GM23248 (cell line): ENCODE measurements around the gene REG4. TPM values are rescaled to one million over a fixed set of nuclear protein-coding genes. Genes with fewer than 3 reads are reported as not detected.

ENCODE experiments used
- DNase-seq: peaks from one replicate; pipeline ENCODE4 v3.0.0-alpha.2; 2015
- H2AFZ ChIP-seq: fragments of 200-600 bp; sonication (generic); 2 replicates; pipeline ENCODE4 v1.6.1; 2016; ENCODE audit warnings: antibody characterized with exemption
- H3F3A ChIP-seq: fragments of 200-600 bp; sonication (generic); 2 replicates; pipeline ENCODE4 v1.6.1; 2016; ENCODE audit warnings: mild to moderate bottlenecking, antibody characterized with exemption, mixed run types; ENCODE audit not compliant: insufficient read depth
- H3K27ac ChIP-seq: fragments of 200-600 bp; sonication (generic); 2 replicates; pipeline ENCODE4 v1.5.1; 2016; ENCODE audit warnings: mild to moderate bottlenecking
- H3K27me3 ChIP-seq: fragments of 200-600 bp; sonication (generic); replicated peaks from 2 replicates; pipeline ENCODE4 v1.6.1; 2016; ENCODE audit warnings: mild to moderate bottlenecking; ENCODE audit not compliant: insufficient read depth
- H3K36me3 ChIP-seq: fragments of 200-600 bp; sonication (generic); 2 replicates; pipeline ENCODE4 v1.6.1; 2016; ENCODE audit warnings: low read depth, mild to moderate bottlenecking
- H3K4me1 ChIP-seq: fragments of 200-600 bp; sonication (generic); 2 replicates; pipeline ENCODE4 v1.6.1; 2016; ENCODE audit warnings: mild to moderate bottlenecking; ENCODE audit not compliant: insufficient read depth
- H3K4me2 ChIP-seq: fragments of 200-600 bp; sonication (generic); one replicate; pipeline ENCODE4 v1.6.1; 2016; ENCODE audit warnings: mild to moderate bottlenecking; ENCODE audit not compliant: unreplicated experiment
- H3K4me3 ChIP-seq: fragments of 200-600 bp; sonication (generic); 2 replicates; pipeline ENCODE4 v1.5.1; 2016; ENCODE audit warnings: mild to moderate bottlenecking
- H3K79me2 ChIP-seq: fragments of 200-600 bp; sonication (generic); 2 replicates; pipeline ENCODE4 v1.6.1; 2016; ENCODE audit warnings: mild to moderate bottlenecking; ENCODE audit not compliant: insufficient read depth
- H3K9ac ChIP-seq: fragments of 200-600 bp; sonication (generic); 2 replicates; pipeline ENCODE4 v1.6.1; 2016; ENCODE audit warnings: mild to moderate bottlenecking
- H3K9me2 ChIP-seq: fragments of 200-600 bp; sonication (generic); 2 replicates; pipeline ENCODE4 v1.6.1; 2016; ENCODE audit warnings: mixed run types, mild to moderate bottlenecking, moderate library complexity; ENCODE audit not compliant: insufficient read depth
- H3K9me3 ChIP-seq: fragments of 200-600 bp; sonication (generic); one replicate; pipeline ENCODE4 v1.6.1; 2017; ENCODE audit warnings: low read depth
- H4K20me1 ChIP-seq: fragments of 200-600 bp; sonication (generic); 2 replicates; pipeline ENCODE4 v1.6.0; 2016; ENCODE audit not compliant: insufficient read depth
- EZH2 ChIP-seq: fragments of 200-600 bp; sonication (generic); IDR thresholded peaks from 2 replicates; pipeline ENCODE4 v1.6.1; 2018; ENCODE audit warnings: antibody characterized with exemption, mild to moderate bottlenecking; ENCODE audit not compliant: insufficient read depth, poor library complexity, severe bottlenecking
- EZH2phosphoT487 ChIP-seq: fragments of 200-600 bp; sonication (generic); IDR thresholded peaks from 2 replicates; pipeline ENCODE4 v1.6.1; 2018; ENCODE audit warnings: antibody characterized with exemption, moderate library complexity, mild to moderate bottlenecking, low read depth; ENCODE audit not compliant: insufficient read depth
- WGBS, 2 experiments: methylation state at CpG; one replicate each; pipeline ENCODE4 v1.1.6; 2015 to 2017; ENCODE audit warnings: low lambda C conversion rate in 2 of 2, low coverage in 1 of 2; ENCODE audit errors: missing lambda C conversion rate in 2 of 2; 5-methylcytosine and 5-hydroxymethylcytosine counted together
- in situ Hi-C: fragments of 300-500 bp; cut with MboI; formaldehyde crosslinking; loops from 2 replicates; pipeline ENCODE4 v1.15.0; 2020
- polyA plus RNA-seq: library from polyadenylated mRNA; unstranded; fragments of >200 nt; fragmentation: Nextera tagmentation; extraction: Ambion mirVana; gene quantifications from 2 replicates; pipeline ENCODE4 v1.2.1, GENCODE V29; 2016
- total RNA-seq: library from RNA; depleted of rRNA; stranded (reverse); fragments of >200 nt; shearing (Covaris generic); gene quantifications from 2 replicates; pipeline ENCODE4 v1.2.3, GENCODE V29; 2014

Gene REG4
- total and polyA plus RNA-seq, 2 experiments from 2014 or later, result not detected

- H3K4me3 ChIP-seq, result no peak overlapping the region
- H3F3A ChIP-seq, result no peaks in the 10 kb centered on the region
- H3K9ac ChIP-seq, result no peak overlapping the region
- H3K27ac ChIP-seq, result no peak overlapping the region
- WGBS, 2 experiments, result 91 to 94% methylated on average over 4 of the region's 4 CpGs
- H3K27me3 ChIP-seq, result no peaks in the 10 kb centered on the region
- TF ChIP-seq EZH2, result no peak
- TF ChIP-seq EZH2phosphoT487, result no peak
- no peaks in the 10 kb centered on the region for H3K9me2 ChIP-seq
- H3K9me3 ChIP-seq, result no peaks in the 10 kb centered on the region
- H3K79me2 ChIP-seq, result no peaks in the 10 kb centered on the region
- in situ Hi-C loops, result no loop called here
- no peaks in the 10 kb centered on the region for H3K4me1 ChIP-seq
- no peak overlapping the region for H2AFZ ChIP-seq
- DNase-seq, result no peak
- no peaks in the 10 kb centered on the region for H4K20me1 ChIP-seq
- H3K36me3 ChIP-seq, result no peaks in the 10 kb centered on the region
- no peak overlapping the region for H3K4me2 ChIP-seq
Observed at GRCh38 chr1:119799003-119799402, 12.3 kb downstream of the REG4 start.

- Histone ChIP-seq H3K36me3 (no peaks in the 10 kb centered on the region), H3K4me2 (no peak overlapping the region), H3K79me2 (no peaks in the 10 kb centered on the region), H3F3A (no peaks in the 10 kb centered on the region), H3K9me3 (no peaks in the 10 kb centered on the region), H3K4me3 (no peak overlapping the region), H3K27me3 (no peaks in the 10 kb centered on the region), H2AFZ (no peak overlapping the region), H3K9ac (no peak overlapping the region), H3K27ac (no peak overlapping the region), H3K4me1 (no peaks in the 10 kb centered on the region), H4K20me1 (no peaks in the 10 kb centered on the region), H3K9me2 (no peaks in the 10 kb centered on the region)
- DNase-seq, result no peak
- in situ Hi-C loops, result no loop called here
- 87 to 88% methylated on average over 7 of the region's 7 CpGs for WGBS, 2 experiments
- TF ChIP-seq EZH2phosphoT487 (no peak), EZH2 (no peak)
Observed at GRCh38 chr1:119797606-119798005, 13.7 kb downstream of the REG4 start.

- TF ChIP-seq EZH2, result no peak
- no peak for TF ChIP-seq EZH2phosphoT487
- in situ Hi-C loops, result no loop called here
- H3K9me3 ChIP-seq, result no peaks in the 10 kb centered on the region
- DNase-seq, result no peak
- no peak overlapping the region for H3K4me2 ChIP-seq
- no peaks in the 10 kb centered on the region for H3K36me3 ChIP-seq
- no peaks in the 10 kb centered on the region for H3K4me1 ChIP-seq
- WGBS, 2 experiments, result 68 to 71% methylated on average over 1 of the region's 1 CpG
- H3K9ac ChIP-seq, result no peak overlapping the region
- H3K9me2 ChIP-seq, result no peaks in the 10 kb centered on the region
- no peaks in the 10 kb centered on the region for H3K27me3 ChIP-seq
- H3F3A ChIP-seq, result no peaks in the 10 kb centered on the region
- H2AFZ ChIP-seq, result no peak overlapping the region
- no peaks in the 10 kb centered on the region for H3K79me2 ChIP-seq
- no peak overlapping the region for H3K27ac ChIP-seq
- H3K4me3 ChIP-seq, result no peak overlapping the region
- H4K20me1 ChIP-seq, result no peaks in the 10 kb centered on the region
Observed at GRCh38 chr1:119797162-119797561, 14.1 kb downstream of the REG4 start.

- in situ Hi-C loops, result no loop called here
- Histone ChIP-seq H3K9me2 (no peaks in the 10 kb centered on the region), H3K36me3 (no peaks in the 10 kb centered on the region), H3K79me2 (no peaks in the 10 kb centered on the region), H3K27me3 (no peaks in the 10 kb centered on the region), H3K27ac (no peak overlapping the region), H3K9me3 (no peaks in the 10 kb centered on the region), H3F3A (no peaks in the 10 kb centered on the region), H4K20me1 (no peaks in the 10 kb centered on the region), H3K4me2 (no peak overlapping the region), H2AFZ (no peak overlapping the region), H3K9ac (no peak overlapping the region), H3K4me3 (no peak overlapping the region), H3K4me1 (no peaks in the 10 kb centered on the region)
- 70 to 71% methylated on average over 9 of the region's 9 CpGs for WGBS, 2 experiments
- no peak for DNase-seq
- TF ChIP-seq EZH2, result no peak
- no peak for TF ChIP-seq EZH2phosphoT487
Observed at GRCh38 chr1:119795261-119796200, 15.7 kb downstream of the REG4 start.
